ENCODE measurements around the gene PTPRM.

PTPRM gene

DNA sequence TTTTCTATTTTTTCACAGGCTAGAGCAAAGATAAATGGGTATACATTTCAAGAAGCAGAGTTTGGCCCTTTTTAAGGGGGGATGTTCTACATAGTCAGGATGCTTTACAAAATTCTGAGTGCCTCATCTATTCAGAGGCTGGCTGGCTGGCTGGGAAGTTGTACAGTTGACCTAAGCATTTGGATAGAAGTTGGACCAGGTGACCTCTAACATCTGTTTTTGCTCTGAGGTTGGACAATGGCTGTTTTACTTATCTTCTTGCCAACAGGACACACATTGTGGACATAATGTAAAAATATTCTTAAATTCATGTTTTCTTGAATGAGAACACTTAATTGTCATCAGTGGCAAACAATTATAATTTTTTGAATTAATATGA lies 205.4 kb downstream of the PTPRM start:
- H3K27ac Mint-ChIP-seq, result no peak overlapping the region
- no peaks in the 10 kb centered on the region for H3K4me1 Mint-ChIP-seq
- H3K9me3 Mint-ChIP-seq, result no peaks in the 10 kb centered on the region
- no peak for DNase-seq
- no peaks in the 10 kb centered on the region for H3K27me3 Mint-ChIP-seq (ENCODE audit: low read depth, poor library complexity)
- no peak overlapping the region for H3K4me3 Mint-ChIP-seq
- H3K36me3 Mint-ChIP-seq (ENCODE audit: low read depth), result no peaks in the 10 kb centered on the region
- TF ChIP-seq, protein P1, sequence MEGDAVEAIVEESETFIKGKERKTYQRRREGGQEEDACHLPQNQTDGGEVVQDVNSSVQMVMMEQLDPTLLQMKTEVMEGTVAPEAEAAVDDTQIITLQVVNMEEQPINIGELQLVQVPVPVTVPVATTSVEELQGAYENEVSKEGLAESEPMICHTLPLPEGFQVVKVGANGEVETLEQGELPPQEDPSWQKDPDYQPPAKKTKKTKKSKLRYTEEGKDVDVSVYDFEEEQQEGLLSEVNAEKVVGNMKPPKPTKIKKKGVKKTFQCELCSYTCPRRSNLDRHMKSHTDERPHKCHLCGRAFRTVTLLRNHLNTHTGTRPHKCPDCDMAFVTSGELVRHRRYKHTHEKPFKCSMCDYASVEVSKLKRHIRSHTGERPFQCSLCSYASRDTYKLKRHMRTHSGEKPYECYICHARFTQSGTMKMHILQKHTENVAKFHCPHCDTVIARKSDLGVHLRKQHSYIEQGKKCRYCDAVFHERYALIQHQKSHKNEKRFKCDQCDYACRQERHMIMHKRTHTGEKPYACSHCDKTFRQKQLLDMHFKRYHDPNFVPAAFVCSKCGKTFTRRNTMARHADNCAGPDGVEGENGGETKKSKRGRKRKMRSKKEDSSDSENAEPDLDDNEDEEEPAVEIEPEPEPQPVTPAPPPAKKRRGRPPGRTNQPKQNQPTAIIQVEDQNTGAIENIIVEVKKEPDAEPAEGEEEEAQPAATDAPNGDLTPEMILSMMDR (IDR thresholded peaks at IDR 0.05), result no peak

DNA sequence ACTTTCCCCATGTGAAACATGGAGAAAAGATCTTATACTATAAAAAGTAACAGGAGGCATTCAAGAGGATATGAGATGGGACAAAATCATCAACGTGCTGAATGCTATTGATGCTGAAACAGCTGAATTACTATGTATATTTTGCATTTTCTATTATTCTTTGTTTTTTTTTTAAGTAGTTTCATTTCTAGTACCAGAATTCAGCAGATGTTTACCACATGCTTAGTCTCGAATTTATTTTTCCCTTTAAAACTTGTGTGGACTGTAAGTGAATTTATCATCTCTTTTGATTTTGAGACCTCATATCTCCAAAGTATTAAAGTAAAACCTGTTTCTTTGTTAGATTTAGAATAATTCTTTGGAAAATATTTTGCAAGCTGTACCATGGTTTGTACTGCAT lies 205.8 kb downstream of the PTPRM start:
- Mint-ChIP-seq H3K4me3 (no peak overlapping the region), H3K27ac (no peak overlapping the region), H3K36me3 (ENCODE audit: low read depth) (no peaks in the 10 kb centered on the region), H3K4me1 (no peaks in the 10 kb centered on the region), H3K27me3 (ENCODE audit: low read depth, poor library complexity) (no peaks in the 10 kb centered on the region), H3K9me3 (no peaks in the 10 kb centered on the region)
- TF ChIP-seq, protein P1 (IDR thresholded peaks at IDR 0.05), result no peak
- no peak for DNase-seq

DNA sequence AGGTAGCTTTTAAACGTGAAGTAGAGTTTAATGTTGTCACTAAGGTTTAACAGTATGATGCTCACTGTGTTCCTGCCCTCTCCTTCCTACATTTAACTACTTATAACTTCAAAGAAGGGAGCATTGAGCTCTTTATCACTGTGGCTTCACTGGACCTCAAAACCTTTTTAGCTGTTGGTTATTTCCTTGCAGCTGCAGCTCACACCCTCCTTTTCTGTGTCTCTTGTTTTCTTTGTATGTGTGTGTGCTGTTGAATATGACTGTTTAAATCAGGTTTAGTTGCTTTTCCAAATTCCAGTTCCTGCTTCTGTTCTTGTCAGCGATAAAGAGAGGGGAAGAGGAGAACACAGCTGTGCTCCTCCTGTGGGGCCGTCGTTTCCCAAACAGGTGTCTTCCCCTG lies 208.0 kb downstream of the PTPRM start:
- peaks cover 5% of the 10 kb centered on the region for H3K36me3 Mint-ChIP-seq (ENCODE audit: low read depth)
- TF ChIP-seq, protein P1 (IDR thresholded peaks at IDR 0.05), result no peak
- no peaks in the 10 kb centered on the region for H3K9me3 Mint-ChIP-seq
- H3K27me3 Mint-ChIP-seq (ENCODE audit: low read depth, poor library complexity), result no peaks in the 10 kb centered on the region
- no peak for DNase-seq
- no peak overlapping the region for H3K4me3 Mint-ChIP-seq
- no peak overlapping the region for H3K27ac Mint-ChIP-seq
- no peaks in the 10 kb centered on the region for H3K4me1 Mint-ChIP-seq

DNA sequence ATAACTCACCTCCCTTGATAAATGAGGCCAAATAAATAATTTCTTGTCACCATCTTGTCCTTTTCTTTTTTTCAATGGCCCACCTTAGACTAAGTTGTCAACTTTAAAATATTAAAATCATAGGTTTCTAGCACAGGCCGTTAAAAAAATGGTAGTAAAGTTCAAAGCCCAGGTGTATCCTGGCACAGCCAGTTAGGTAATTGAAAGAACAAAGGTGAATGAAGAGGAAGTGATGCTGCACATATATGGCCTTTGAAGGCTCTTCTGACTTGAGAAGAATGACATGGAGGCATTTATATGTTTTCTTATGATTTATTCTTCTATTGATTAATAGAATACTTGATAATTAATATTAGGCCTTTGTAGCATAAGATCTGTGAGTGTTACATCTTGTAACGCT lies 208.7 kb downstream of the PTPRM start:
- DNase-seq, result no peak
- Mint-ChIP-seq H3K27me3 (ENCODE audit: low read depth, poor library complexity) (no peaks in the 10 kb centered on the region), H3K27ac (no peak overlapping the region), H3K9me3 (no peaks in the 10 kb centered on the region), H3K4me3 (no peak overlapping the region), H3K4me1 (no peaks in the 10 kb centered on the region), H3K36me3 (ENCODE audit: low read depth) (peaks cover 5% of the 10 kb centered on the region)
- TF ChIP-seq, protein P1 (IDR thresholded peaks at IDR 0.05), result no peak

DNA sequence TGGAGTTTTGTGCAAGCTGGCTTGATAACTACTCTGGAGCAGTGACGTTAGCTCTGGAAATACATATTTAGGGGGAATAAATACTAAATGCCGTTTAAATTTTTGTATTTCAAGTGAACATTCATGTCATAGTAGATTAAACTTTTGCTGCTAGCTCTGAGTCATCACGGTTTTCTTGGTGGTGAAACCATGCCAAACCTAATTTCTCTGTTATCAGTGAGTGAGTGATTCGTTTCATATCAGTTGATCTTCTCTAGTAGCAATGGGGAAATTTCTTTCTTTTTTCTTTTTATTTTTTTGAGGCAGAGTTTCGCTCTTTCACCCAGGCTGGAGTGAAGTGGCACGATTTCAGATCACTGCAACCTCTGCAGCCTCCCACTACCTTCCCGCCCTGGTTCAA lies 211.1 kb downstream of the PTPRM start:
- Mint-ChIP-seq H3K27me3 (ENCODE audit: low read depth, poor library complexity) (peaks cover 4% of the 10 kb centered on the region), H3K4me3 (no peak overlapping the region), H3K9me3 (peaks cover 7% of the 10 kb centered on the region), H3K36me3 (ENCODE audit: low read depth) (peaks cover 10% of the 10 kb centered on the region), H3K4me1 (no peaks in the 10 kb centered on the region), H3K27ac (no peak overlapping the region)
- DNase-seq, result no peak
- TF ChIP-seq, protein P1 (IDR thresholded peaks at IDR 0.05), result no peak

DNA sequence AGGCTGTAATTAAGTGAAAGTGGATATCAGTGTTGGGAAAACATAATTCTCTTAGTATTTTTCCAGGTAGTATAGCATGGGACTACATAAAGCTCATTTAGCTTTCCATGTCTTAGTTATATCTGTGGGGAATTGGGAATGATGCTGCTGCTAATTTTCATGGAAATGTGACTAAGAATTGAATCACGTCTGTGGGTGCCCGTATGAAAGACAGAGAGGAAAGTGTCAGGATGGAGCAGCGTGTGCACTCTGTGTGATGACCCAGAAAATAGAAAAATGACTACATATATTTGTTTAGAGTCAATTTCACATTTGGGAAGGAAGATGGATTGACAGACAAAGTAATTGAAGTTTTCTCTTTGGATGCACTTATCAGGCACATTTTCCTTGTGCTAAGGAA lies 212.1 kb downstream of the PTPRM start:
- peaks cover 4% of the 10 kb centered on the region for H3K27me3 Mint-ChIP-seq (ENCODE audit: low read depth, poor library complexity)
- H3K27ac Mint-ChIP-seq, result no peak overlapping the region
- no peak overlapping the region for H3K4me3 Mint-ChIP-seq
- H3K4me1 Mint-ChIP-seq, result no peaks in the 10 kb centered on the region
- TF ChIP-seq, protein P1 (IDR thresholded peaks at IDR 0.05), result no peak
- DNase-seq, result no peak
- H3K36me3 Mint-ChIP-seq (ENCODE audit: low read depth), result peaks cover 14% of the 10 kb centered on the region
- peaks cover 13% of the 10 kb centered on the region for H3K9me3 Mint-ChIP-seq
